Head of caudate nucleus (tissue), 42 donors: ENCODE data around the gene CCDC47.
A peak's percentile ranks its signal among the peaks of the same experiment; 100 is the strongest.

Source experiments
- DNase-seq, 42 donors: peaks; one replicate each; pipeline versions ENCODE4 v3.0.0 to v3.0.0-alpha.2; 2020 to 2021; ENCODE audit warnings: mixed read lengths in 7 of 42
- intact Hi-C: fragments of 100-400 bp; cut with DNase I; formaldehyde crosslinking; loops from one replicate; pipeline ENCODE4 v1.15.0; 2022

The CCDC47 gene

DNA sequence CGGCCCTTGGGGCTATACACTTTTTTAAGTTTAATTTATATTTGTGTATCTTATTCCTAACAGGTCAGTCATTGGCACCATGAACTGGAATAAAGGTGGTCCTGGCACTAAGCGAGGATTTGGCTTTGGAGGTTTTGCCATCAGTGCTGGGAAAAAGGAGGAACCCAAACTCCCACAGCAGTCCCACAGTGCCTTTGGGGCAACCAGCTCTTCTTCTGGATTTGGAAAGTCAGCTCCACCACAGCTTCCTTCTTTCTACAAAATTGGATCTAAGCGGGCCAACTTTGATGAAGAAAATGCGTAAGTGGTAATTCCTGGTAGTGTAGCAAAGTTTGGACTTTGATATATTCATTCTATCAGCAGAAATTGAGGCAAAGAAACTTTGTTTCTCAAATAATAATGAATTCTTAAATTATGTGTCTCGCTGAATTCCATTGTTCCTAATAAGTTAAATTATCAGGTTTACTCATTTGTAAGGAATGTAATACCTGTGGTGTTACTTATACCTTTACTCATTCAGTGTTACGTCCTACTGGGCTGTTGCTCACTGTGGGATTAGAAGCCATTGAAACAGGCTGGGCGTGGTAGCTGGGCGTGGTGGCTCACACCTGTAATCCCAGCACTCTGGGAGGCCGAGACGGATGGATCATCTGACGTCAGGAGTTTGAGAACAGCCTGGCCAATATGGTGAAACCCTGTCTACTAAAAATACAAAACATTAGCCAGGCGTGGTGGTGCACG is 13.7 kb upstream of the CCDC47 start:
- intact Hi-C loops: no loop called here
- DNase-seq: no peak

DNA sequence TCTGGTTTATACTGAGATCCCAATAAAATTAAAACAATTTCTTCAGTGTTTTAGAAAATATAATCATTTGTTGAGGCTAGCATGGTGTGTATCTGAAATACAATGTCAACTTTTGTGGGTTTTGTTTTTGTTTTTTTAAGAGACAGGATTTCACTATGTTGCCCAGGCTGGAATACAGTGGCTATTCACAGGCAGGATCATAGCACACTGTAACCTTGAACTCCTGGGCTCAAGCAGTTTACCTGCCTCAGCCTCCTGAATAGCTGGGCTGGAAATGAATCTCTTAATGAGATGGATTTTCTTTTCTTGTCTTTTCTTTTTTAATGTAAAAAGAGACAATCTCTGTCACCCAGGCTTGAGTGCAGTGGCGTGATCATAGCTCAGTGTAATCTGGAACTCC is 12.7 kb upstream of the CCDC47 start:
- DNase-seq: no peak
- intact Hi-C loops: no loop called here

DNA sequence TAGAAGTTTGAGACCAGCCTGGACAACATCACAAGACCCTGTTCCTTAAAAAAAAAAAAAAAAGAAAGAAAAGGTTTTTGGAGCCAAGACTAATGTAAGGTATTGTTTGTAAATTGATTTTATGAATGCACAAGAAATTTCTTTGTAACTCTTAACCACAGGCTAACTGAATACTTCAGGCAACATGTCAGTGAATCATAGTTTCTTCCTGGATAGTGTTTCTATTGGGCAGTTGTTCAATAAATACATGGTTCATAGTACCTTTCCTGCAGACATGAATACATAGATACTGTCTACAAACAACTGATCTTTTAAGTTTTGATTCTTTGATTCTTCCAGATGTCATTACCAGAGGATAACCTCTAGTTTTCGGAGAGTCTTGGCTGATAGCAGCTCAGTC is 12.2 kb upstream of the CCDC47 start:
- intact Hi-C loops: no loop called here
- DNase-seq: no peak

DNA sequence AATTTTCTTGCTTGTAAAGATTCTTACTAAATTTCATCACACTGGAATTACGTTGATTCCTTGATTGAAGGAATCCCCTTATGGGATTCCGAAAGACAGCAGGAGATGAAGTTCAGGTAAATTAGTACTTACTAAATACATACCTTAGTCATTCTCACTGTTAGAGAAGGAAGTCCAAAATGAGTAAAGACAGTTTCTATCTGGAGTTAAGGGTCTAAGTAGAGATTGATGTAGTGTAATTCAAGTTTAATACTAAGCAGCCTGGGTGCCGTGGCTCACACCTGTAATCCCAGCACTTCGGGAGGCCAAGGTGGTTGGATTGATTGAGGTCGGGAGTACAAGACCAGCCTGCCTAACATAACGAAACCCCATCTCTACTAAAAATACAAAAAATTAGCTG is 10.1 kb upstream of the CCDC47 start:
- intact Hi-C loops: no loop called here
- DNase-seq: no peak

DNA sequence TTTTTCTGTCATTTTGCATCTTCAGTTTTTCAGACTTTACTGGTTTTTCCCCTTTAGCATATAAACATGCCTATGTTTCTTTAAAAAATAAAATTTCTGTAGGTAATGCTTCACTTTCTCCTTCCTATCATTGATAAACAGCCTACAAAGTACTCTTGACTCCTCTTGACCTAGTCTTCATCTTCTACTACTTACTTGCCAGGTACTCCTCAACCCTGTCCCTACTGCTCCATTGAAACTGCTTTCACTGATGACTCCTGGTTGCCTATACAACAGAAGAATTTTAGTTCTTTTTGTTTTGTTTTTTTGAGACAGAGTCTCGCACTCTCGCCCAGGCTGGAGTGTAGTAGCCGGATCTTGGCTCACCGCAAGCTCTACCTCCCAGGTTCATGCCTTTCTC is 7.5 kb upstream of the CCDC47 start:
- DNase-seq: no peak
- intact Hi-C loops: no loop called here

DNA sequence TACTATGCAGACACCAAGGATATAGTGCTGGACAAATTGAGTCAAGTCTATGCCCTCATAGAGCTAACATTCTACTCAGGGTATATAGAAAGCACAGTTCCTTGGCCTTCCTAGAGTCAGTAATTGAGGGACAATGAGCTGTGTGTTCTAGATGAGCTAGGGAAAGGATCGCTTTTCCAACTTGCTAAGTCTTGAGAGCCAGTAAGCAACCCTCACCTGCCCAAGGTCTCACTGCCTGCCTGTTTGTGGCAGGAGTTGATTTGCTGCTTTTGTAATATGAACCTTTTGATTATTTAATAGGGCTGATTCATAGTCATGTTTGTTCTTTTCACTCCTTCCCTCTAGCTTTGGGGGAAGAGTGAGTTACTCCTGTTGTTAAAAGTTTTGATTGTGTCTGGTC is 7.1 kb upstream of the CCDC47 start:
- no peak for DNase-seq
- intact Hi-C loops: no loop called here

DNA sequence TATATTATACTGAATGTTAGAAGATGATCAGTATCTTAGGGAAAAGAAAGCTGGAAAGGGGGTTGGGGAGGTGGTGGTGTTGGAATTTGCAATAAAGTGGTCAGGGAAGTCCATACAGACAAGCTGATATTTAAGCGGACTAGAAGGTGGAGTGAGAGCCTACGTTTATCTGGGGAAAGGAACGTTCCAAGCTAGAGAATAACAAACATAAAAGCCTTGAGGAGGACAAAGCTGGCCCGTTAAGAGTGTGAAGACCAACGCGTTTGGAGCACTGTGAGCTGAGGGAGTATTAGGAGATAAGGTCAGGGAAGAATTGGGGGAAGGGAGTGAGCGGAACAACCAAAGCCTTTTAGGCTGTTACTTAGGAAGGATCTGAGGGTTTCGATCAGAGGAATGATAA is 2.0 kb upstream of the CCDC47 start:
- DNase-seq: no peak
- intact Hi-C loops: loop anchor here (2.0 kb wide), 1 partner anchor 67 kb away; the partner anchor contains the start of gene SMARCD2

DNA sequence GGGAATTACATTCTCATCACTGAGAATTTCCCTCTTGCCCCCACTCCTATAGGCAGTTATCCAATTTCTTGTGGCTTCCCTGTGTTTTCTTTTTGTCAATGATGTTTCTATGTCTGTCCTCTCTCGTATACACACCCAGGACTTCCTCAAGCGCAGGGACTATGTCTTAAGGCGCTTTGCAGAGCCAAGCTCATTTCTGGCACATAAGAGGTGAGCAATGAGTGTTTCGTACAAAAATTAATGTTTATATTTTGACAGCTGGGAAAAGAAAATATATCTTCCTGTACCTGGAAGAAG is 1.5 kb upstream of the CCDC47 start:
- DNase-seq: no peak
- intact Hi-C loops: loop anchor here (2.0 to 5.0 kb wide), 2 partner anchors 52 to 68 kb away; partner anchors contain the start of genes FTSJ3, PSMC5 and SMARCD2

DNA sequence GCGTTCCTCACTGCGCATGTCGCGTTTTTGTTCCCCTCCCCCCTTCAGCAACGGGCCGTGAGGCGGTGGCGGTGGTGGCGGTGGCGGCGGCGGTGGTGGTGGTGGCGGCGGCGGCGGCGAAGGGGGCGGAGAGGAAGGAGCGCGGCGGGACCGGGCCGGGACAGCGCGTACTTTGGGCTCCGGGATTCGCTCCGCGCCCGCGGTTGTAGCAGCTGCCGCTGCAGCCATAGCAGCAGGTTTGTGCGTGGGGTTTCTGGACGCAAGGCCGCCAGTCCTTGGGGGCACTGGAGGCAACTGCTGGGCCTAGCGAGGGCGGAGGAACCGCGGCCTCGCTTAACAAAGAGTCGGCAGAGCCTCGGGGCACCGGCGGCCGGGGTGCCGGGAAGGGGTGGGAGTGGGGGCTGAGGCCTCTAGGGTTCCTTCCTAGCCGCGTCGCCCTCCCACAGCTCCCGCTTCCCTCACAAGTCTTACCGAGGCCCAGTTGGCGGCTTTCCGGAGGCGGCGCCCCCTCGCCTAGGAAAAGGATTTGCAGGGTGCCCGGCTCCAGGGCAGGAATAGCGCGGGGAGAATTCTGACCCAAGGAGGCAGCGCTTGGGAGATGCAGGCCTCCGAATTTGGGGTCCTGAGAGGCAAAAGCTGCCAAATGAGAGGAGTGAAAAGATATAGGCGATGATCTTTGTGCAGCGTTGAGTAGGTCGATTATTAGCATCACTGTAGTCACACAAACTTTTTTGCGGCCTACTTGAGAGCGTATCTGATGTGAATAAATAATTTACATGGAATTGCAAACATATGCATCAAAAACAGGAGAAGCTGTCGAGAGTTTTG is 958 bp upstream of the CCDC47 start, which contains the start of gene DDX42:
Gene DDX42 (plus strand): TSS at position 30 of the 828 bp plus-strand sequence. CDS start 12,880 bp downstream, outside the sequence.
- intact Hi-C loops: loop anchor here (2.0 to 5.0 kb wide), 2 partner anchors 53 to 68 kb away; partner anchors contain the start of genes FTSJ3, PSMC5 and SMARCD2

DNA sequence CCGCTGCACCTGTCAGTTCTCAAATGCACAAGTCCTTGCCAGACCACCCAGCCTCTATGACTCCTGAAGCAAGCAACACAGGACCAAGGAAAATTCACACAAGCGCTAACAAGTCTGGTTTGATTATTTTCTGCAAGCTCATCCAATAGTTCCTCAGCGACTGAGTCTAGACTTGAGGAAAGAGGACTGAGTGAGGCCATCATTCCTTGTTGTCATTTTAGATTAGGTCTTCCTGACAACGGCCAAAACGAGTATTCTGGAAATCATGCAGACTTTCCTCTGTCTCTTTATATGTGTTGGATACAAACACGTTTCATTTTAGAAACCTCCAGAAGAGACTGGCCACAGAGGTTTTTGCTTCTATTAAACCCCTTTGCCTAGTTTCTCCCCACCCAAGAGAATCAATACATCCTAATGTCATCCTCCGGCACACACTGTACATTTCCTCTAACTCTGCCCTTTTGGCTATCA is 561 bp downstream of the CCDC47 start:
- intact Hi-C loops: loop anchor here (2.0 to 5.0 kb wide), 2 partner anchors 32 to 54 kb away; partner anchors contain the start of genes FTSJ3, PSMC5 and STRADA
- DNase-seq: peak in 2 of 42 donors; percentile 2 to 3

More for the DNA sequence above, 958 bp upstream of the CCDC47 start, which contains the start of gene DDX42:
- DNase-seq: peak in 41 of 42 donors; percentile 22 to 96 (median 88)

DNA sequence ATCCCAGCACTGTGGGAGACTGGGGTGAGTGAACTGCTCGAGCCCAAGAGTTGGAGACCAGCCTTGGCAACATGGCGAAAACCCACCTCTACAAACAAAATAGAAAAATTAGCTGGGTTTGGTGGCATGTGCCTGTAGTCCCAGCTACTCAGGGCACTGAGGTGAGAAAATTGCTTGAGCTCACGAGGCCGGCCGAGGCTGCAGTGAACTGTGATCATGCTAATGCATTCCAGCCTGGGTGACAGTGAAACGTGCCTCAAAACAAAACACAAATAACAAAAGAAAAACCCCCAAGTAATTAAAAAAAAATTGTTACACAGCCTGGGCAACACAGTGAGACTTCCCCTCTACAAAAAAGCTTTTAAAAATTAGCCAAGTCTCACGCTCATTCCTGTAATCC is 5.0 kb downstream of the CCDC47 start:
- intact Hi-C loops: no loop called here
- no peak for DNase-seq

DNA sequence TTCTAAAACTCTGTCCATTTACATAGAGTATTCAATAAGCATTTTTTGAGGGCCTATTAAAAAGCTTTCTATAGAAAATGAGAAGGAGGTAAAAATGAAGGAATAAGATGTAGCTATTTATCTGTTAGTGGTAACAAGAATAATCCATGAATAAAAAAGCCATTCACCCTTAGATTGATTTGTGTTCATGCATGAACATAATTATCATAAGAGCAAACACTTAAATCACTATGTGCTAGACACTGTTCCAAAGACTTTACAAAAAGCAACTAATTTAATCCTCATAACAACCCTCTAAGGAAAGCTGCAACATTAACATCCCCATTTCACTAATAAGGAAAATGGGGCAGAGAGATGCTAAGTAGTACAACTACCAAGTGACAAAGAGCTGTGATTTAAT is 6.6 kb downstream of the CCDC47 start:
- intact Hi-C loops: no loop called here

DNA sequence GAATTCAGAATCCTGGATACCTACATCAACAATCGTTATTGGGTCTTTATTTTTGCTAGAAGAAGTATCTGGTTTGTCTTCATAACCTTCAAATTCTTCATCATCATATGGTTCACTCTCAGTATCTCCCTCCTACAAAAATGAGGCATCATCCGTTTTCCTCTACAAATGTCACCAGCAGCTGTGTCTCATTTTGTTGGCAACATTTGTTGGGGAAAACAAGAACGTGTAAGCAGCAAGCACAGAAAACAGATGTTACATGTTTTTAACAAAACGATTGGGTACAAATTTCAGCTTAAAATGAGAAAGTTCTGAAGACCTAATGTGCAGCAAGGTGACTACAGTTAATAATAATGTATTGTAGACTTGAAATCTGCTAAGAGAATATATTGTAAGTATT is 8.7 kb downstream of the CCDC47 start:
- intact Hi-C loops: no loop called here

More for the DNA sequence above, 6.6 kb downstream of the CCDC47 start:
- DNase-seq: no peak

DNA sequence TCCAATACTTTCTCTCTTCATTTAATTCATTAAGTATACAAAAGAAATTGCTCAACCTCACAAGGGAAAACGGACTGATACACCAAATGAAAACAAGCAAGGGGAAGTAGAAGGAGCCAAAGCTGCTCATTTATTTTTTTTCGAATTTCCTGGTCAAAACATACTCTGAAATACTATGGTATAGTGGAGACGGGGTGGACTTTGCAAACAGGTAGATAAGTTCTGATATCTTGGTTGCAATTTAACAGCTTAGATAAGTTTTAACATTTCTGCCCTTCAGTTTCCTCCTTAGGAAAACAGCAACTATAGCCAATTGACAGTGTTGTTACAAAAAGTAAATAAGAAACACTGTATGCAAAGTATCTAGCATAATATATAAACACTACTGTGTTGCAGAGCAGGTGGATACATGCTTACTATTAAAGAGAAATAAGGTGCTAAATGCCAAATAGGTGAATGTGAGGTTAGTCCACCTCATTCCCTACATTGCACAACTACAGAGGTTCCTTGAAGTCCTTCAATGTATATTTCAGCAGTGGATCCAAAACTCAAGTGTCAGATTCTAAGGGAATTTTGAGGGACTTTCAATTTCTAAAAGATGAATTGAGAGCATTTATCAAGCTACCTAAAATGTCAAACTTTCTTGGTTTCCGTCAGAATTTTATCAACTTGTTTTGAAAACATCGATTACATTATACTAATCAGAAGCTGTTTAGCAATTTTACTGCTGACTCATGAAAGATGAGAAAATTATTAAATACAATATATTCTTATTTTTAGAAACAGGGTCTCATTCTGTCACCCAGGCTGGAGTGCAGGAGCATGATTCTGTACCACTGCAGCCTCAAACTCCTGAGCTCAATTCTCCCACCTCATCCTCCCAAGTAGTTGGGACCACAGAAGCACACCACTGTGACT is 11.0 kb downstream of the CCDC47 start:
- intact Hi-C loops: no loop called here
- DNase-seq: no peak

More for the DNA sequence above, 8.7 kb downstream of the CCDC47 start:
- no peak for DNase-seq

DNA sequence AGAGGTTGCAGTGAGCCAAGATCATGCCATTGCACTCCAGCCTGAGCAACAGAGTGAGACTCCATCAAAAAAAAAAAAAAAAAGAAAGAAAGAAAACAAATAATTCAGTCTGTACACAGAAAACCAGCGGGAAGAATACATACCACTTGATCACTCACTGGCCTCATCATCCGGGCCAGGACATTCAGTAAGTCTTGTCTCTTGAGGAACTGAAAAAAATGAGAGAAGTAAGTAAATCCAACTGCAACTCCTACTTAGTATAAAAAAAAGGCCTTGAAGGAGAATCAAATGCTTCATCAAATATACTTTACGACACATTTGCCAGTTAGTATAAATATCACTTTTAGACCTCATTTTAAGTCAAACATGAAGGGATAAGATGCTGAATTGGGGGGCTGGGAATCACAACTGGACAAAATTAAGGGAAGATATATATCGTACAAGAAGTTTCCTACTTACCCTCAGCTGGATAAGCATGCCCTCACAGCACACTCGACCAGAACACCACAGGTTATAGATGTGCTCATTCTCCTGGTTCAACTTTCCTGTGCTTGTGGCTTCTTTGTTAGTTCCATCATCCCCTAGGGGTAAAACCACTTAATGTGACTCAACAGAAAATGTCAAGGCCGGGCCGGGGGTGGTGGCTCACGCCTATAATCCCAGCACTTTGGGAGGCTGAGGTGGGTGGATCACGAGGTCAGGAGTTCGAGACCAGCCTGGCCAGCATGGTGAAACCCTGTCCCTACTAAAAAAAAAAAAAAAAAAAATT is 12.4 kb downstream of the CCDC47 start:
- DNase-seq: no peak
- intact Hi-C loops: no loop called here

DNA sequence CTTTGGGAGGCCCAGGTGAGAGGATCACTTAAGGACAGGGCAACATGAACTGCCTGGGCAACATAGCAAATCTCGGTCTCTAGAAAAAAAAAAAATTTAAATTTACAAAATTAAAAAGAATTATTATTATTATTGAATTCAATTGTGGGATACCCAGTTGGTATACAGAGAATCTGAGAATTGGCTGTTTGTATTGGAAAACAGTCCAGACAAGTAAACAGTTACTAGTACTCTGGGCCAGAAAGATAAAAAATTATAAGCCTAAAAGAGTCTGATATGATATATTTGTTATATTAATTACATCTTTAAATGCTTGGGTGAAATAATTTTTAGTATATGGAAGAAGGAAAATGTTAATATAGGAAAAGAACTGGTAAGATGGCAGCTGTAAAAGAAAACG is 15.0 kb downstream of the CCDC47 start:
- DNase-seq: no peak
- intact Hi-C loops: no loop called here

DNA sequence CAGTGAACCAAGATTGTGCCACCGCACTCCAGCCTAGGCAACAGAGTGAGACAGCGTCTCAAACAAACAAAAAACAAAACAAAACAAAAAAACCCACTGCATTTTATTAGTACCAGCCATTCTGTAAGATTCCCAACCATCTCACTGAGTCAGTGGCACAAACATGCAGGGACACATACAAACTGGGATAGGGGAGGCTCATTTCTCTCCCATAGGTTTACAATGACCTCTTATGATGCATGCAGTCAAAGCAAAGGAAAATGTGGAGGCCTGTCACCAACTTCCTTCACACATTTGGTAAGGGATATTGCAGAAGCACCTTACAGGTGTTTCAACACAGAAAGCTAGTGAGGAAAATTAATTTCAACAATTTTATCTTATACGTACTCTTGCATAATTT is 19.4 kb downstream of the CCDC47 start:
- intact Hi-C loops: no loop called here
- DNase-seq: no peak

DNA sequence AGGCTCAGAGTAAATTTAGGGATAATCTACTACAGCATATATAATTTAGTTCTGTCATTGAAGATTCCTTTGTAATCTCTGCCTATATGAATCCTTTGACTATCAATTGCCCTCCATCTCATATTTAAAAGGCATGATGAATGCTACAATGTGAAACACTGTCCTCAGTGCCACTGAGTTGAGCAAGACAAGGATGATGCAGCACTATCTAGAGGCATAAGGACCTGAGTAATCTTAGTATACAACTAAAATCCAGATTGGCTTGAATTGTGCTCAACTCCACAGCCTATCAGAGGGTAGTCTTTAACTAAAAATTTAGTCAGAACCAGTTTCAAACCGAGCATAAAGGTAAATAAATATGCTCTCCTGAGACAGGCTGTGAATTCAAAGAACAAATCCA is 20.2 kb downstream of the CCDC47 start:
- DNase-seq: no peak
- intact Hi-C loops: no loop called here
